Measurements from ENCODE around the gene ZNF343.
"Not testable (repeated sequence)": the region's sequence is repeated elsewhere in the genome, so short reads cannot be mapped to it uniquely, and the experiment has no call there.

GRCh38 chr20:2504803-2505202, 3.9 kb downstream of the ZNF343 start:
- not testable (repeated sequence) for TF ChIP-seq POLR2A (IDR thresholded peaks at IDR 0.05; ENCODE audit: low read depth, low read length); CTCF (conservative IDR thresholded peaks at IDR 0.05; ENCODE audit: low read depth, low read length); MAZ (IDR thresholded peaks at IDR 0.05; ENCODE audit: borderline replicate concordance, low read depth, low read length)

Measured in IMR-90 (cell line).